ENCODE data around the gene RTL5. TPM values are rescaled to one million over a fixed set of nuclear protein-coding genes. Genes with fewer than 3 reads are reported as not detected.

The RTL5 gene
- polyA plus RNA-seq, 1 of the 3 experiments (the other 2 are of a cell fraction): 1.8 TPM

DNA sequence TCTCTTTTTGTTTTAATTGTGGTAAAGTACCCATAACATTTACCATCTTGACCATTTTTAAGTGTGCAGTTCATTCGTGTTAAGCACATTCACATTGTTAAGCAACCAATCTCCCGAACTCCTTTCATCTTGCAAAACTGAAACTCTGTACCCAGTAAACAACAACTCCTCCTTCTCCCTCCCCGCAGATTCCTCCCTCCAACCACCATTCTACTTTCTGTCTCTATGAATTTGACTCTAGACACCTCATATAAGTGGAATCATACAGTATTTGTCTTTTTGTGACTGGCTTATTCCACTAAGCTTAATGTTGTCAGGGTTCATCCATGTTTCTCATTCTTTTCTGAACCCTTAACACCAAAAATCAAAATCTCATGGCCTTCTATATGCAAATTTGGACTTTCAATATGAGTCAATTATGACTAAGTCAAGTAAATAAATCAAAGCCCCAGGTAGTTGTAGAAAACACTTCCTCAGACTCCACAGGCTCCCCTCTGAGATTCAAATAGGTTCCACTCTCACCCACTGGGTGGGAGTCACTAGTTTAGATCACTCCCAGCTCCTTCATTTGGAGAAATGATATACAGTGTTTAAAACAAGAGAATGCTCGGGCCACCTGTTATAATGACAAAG lies 9.8 kb upstream of the RTL5 start:
- H3K4me2 ChIP-seq: no peak overlapping the region
- no peak overlapping the region for H3K4me3 ChIP-seq (ENCODE audit: low read depth in 2 of 2, low read length in 1 of 2)
- H4K20me1 ChIP-seq (ENCODE audit: insufficient read depth): no peaks in the 10 kb centered on the region
- WGBS (ENCODE audit: low lambda C conversion rate): 45% methylated on average over 4 of the region's 4 CpGs
- H3K27ac ChIP-seq (ENCODE audit: low read depth in 2 of 2, low read length in 1 of 2): no peak overlapping the region
- H2AFZ ChIP-seq (ENCODE audit: low read depth): no peak overlapping the region
- peaks cover 2% of the 10 kb centered on the region; the same call in 1 of the 2 replicates for H3K27me3 ChIP-seq (ENCODE audit: insufficient read depth)
- CTCF ChIA-PET: interaction anchor here (1.1 to 2.3 kb wide), 3 partner anchors 14 to 142 kb away, joined by 3 to 9 read pairs (median 4); no protein-coding TSS in a partner anchor
- H3K36me3 ChIP-seq (replicated peaks in 1 of 2; ENCODE audit: control insufficient read depth in 1 of 2, insufficient read depth in 2 of 2, low read length in 1 of 2): peaks cover 0 to 2% of the 10 kb centered on the region in 2 experiments
- POLR2A ChIA-PET: interaction anchor here (2.8 kb wide), 1 partner anchor 10 kb away, joined by 8 read pairs; the partner anchor contains the start of gene RTL5
- H3K9me2 ChIP-seq: no peaks in the 10 kb centered on the region
- no peaks in the 10 kb centered on the region for H3K79me2 ChIP-seq (ENCODE audit: insufficient read depth)
- peaks cover 0 to 10% of the 10 kb centered on the region in 2 experiments; a peak in 2 of 4 replicates for H3K4me1 ChIP-seq (ENCODE audit: control insufficient read depth in 1 of 2, insufficient read depth in 2 of 2, low read depth in 1 of 2, low read length in 1 of 2)
- TF ChIP-seq FOXJ3 (CRISPR knock-in tag; IDR thresholded peaks at IDR 0.05) (no peak), FOXM1 (IDR thresholded peaks at IDR 0.05; ENCODE audit: low read depth) (no peak), USF1 (IDR thresholded peaks at IDR 0.05; ENCODE audit: borderline replicate concordance, low read depth) (no peak), RCOR1 (IDR thresholded peaks at IDR 0.05; ENCODE audit: low read length) (no peak), SMC3 (IDR thresholded peaks at IDR 0.05; ENCODE audit: low read depth, low read length) (no peak)
- TF ChIP-seq, protein P1, sequence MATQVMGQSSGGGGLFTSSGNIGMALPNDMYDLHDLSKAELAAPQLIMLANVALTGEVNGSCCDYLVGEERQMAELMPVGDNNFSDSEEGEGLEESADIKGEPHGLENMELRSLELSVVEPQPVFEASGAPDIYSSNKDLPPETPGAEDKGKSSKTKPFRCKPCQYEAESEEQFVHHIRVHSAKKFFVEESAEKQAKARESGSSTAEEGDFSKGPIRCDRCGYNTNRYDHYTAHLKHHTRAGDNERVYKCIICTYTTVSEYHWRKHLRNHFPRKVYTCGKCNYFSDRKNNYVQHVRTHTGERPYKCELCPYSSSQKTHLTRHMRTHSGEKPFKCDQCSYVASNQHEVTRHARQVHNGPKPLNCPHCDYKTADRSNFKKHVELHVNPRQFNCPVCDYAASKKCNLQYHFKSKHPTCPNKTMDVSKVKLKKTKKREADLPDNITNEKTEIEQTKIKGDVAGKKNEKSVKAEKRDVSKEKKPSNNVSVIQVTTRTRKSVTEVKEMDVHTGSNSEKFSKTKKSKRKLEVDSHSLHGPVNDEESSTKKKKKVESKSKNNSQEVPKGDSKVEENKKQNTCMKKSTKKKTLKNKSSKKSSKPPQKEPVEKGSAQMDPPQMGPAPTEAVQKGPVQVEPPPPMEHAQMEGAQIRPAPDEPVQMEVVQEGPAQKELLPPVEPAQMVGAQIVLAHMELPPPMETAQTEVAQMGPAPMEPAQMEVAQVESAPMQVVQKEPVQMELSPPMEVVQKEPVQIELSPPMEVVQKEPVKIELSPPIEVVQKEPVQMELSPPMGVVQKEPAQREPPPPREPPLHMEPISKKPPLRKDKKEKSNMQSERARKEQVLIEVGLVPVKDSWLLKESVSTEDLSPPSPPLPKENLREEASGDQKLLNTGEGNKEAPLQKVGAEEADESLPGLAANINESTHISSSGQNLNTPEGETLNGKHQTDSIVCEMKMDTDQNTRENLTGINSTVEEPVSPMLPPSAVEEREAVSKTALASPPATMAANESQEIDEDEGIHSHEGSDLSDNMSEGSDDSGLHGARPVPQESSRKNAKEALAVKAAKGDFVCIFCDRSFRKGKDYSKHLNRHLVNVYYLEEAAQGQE (IDR thresholded peaks at IDR 0.05; ENCODE audit: low read depth, low read length): no peak
- no peaks in the 10 kb centered on the region for H3K9me3 ChIP-seq
- DNase-seq: no peak
- H3F3A ChIP-seq (replicated peaks; ENCODE audit: insufficient read depth): no peaks in the 10 kb centered on the region
- no peak overlapping the region for H3K9ac ChIP-seq

- Histone ChIP-seq H3K9ac (no peak overlapping the region), H3F3A (replicated peaks; ENCODE audit: insufficient read depth) (no peaks in the 10 kb centered on the region), H3K36me3 (replicated peaks in 1 of 2; ENCODE audit: control insufficient read depth in 1 of 2, insufficient read depth in 2 of 2, low read length in 1 of 2) (peaks cover 0 to 2% of the 10 kb centered on the region in 2 experiments), H3K27ac (ENCODE audit: low read depth in 2 of 2, low read length in 1 of 2) (no peak overlapping the region), H3K27me3 (ENCODE audit: insufficient read depth) (no peaks in the 10 kb centered on the region; the same call in 1 of the 2 replicates), H3K9me3 (no peaks in the 10 kb centered on the region), H3K4me3 (ENCODE audit: low read depth in 2 of 2, low read length in 1 of 2) (no peak overlapping the region), H2AFZ (ENCODE audit: low read depth) (no peak overlapping the region), H3K4me1 (ENCODE audit: control insufficient read depth in 1 of 2, insufficient read depth in 2 of 2, low read depth in 1 of 2, low read length in 1 of 2) (peaks cover 0 to 10% of the 10 kb centered on the region in 2 experiments; a peak in 2 of 4 replicates), H3K4me2 (no peak overlapping the region), H3K9me2 (no peaks in the 10 kb centered on the region), H3K79me2 (ENCODE audit: insufficient read depth) (no peaks in the 10 kb centered on the region), H4K20me1 (ENCODE audit: insufficient read depth) (no peaks in the 10 kb centered on the region)
- 84% methylated on average over 7 of the region's 8 CpGs for WGBS (ENCODE audit: low lambda C conversion rate)
- POLR2A ChIA-PET: interaction anchor here (1.2 kb wide), 1 partner anchor 8 kb away, joined by 3 read pairs; the partner anchor contains the start of gene RTL5
- CTCF ChIA-PET: interaction anchor here (0.7 to 2.3 kb wide), 2 partner anchors 12 to 110 kb away, joined by 3 to 9 read pairs; no protein-coding TSS in a partner anchor
- no peak for DNase-seq
- no peak for TF ChIP-seq SMC3 (IDR thresholded peaks at IDR 0.05; ENCODE audit: low read depth, low read length)
- TF ChIP-seq GABPA (IDR thresholded peaks at IDR 0.05; ENCODE audit: low read depth): no peak
- TF ChIP-seq TCF12 (IDR thresholded peaks at IDR 0.05): no peak
- TF ChIP-seq, protein P2, sequence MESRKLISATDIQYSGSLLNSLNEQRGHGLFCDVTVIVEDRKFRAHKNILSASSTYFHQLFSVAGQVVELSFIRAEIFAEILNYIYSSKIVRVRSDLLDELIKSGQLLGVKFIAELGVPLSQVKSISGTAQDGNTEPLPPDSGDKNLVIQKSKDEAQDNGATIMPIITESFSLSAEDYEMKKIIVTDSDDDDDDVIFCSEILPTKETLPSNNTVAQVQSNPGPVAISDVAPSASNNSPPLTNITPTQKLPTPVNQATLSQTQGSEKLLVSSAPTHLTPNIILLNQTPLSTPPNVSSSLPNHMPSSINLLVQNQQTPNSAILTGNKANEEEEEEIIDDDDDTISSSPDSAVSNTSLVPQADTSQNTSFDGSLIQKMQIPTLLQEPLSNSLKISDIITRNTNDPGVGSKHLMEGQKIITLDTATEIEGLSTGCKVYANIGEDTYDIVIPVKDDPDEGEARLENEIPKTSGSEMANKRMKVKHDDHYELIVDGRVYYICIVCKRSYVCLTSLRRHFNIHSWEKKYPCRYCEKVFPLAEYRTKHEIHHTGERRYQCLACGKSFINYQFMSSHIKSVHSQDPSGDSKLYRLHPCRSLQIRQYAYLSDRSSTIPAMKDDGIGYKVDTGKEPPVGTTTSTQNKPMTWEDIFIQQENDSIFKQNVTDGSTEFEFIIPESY (IDR thresholded peaks at IDR 0.05; ENCODE audit: borderline replicate concordance, low read depth): no peak
- no peak for TF ChIP-seq MEF2A (IDR thresholded peaks at IDR 0.05; ENCODE audit: borderline replicate concordance, low read depth)
- no peak for TF ChIP-seq EP300 (IDR thresholded peaks at IDR 0.05; ENCODE audit: borderline replicate concordance in 1 of 2, low read depth in 1 of 2, low read length in 1 of 2)
- TF ChIP-seq RCOR1 (IDR thresholded peaks at IDR 0.05; ENCODE audit: low read length): no peak
- no peak for TF ChIP-seq FOSL2 (IDR thresholded peaks at IDR 0.05; ENCODE audit: borderline replicate concordance, low read depth)
- TF ChIP-seq CTCF (IDR thresholded peaks at IDR 0.05): no peak
- no peak for TF ChIP-seq NRF1 (IDR thresholded peaks at IDR 0.05; ENCODE audit: low read depth, low read length)
- TF ChIP-seq, protein P3, sequence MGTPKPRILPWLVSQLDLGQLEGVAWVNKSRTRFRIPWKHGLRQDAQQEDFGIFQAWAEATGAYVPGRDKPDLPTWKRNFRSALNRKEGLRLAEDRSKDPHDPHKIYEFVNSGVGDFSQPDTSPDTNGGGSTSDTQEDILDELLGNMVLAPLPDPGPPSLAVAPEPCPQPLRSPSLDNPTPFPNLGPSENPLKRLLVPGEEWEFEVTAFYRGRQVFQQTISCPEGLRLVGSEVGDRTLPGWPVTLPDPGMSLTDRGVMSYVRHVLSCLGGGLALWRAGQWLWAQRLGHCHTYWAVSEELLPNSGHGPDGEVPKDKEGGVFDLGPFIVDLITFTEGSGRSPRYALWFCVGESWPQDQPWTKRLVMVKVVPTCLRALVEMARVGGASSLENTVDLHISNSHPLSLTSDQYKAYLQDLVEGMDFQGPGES (IDR thresholded peaks at IDR 0.05; ENCODE audit: low read depth, low read length): no peak
Measured at GRCh38 chrX:72139538-72139937, 7.8 kb upstream of the RTL5 start.
